ENCODE results near the gene PHTF1.

PHTF1 gene

GRCh38 chr1:113714606-113715269 is 44.5 kb downstream of the PHTF1 start:
- no peak for DNase-seq

- DNase-seq: no peak
Measured at GRCh38 chr1:113701429-113701828, 57.9 kb downstream of the PHTF1 start.

GRCh38 chr1:113694910-113695309 is 64.4 kb downstream of the PHTF1 start:
- DNase-seq: no peak

GRCh38 chr1:113692824-113693431 is 66.4 kb downstream of the PHTF1 start:
- no peak for DNase-seq

- DNase-seq: no peak
Measured at GRCh38 chr1:113692342-113692741, 66.9 kb downstream of the PHTF1 start.

GRCh38 chr1:113691184-113691583 is 68.1 kb downstream of the PHTF1 start:
- DNase-seq: no peak

- no peak for DNase-seq
Measured at GRCh38 chr1:113686891-113687618, 72.2 kb downstream of the PHTF1 start.

- DNase-seq: no peak
Measured at GRCh38 chr1:113684153-113684541, 75.1 kb downstream of the PHTF1 start.

- DNase-seq: no peak
Measured at GRCh38 chr1:113683384-113684152, 75.7 kb downstream of the PHTF1 start.

GRCh38 chr1:113681596-113682337 is 77.5 kb downstream of the PHTF1 start:
- DNase-seq: no peak

GRCh38 chr1:113678159-113678469 is 81.2 kb downstream of the PHTF1 start:
- no peak for DNase-seq

GRCh38 chr1:113677250-113678158 is 81.8 kb downstream of the PHTF1 start:
- DNase-seq: no peak

- no peak for DNase-seq
Measured at GRCh38 chr1:113676524-113676923, 82.8 kb downstream of the PHTF1 start.

GRCh38 chr1:113675302-113675701 is 84.0 kb downstream of the PHTF1 start:
- no peak for DNase-seq

GRCh38 chr1:113674591-113674990 is 84.7 kb downstream of the PHTF1 start:
- DNase-seq: no peak

- DNase-seq: no peak
Measured at GRCh38 chr1:113672491-113672890, 86.8 kb downstream of the PHTF1 start.

- no peak for DNase-seq
Measured at GRCh38 chr1:113670650-113671049, 88.6 kb downstream of the PHTF1 start.

- DNase-seq: no peak
Measured at GRCh38 chr1:113669988-113670387, 89.3 kb downstream of the PHTF1 start.

- no peak for DNase-seq
Measured at GRCh38 chr1:113666126-113666525, 93.2 kb downstream of the PHTF1 start.

- no peak for DNase-seq
Measured at GRCh38 chr1:113665071-113665470, 94.2 kb downstream of the PHTF1 start.

GRCh38 chr1:113663165-113663951 is 95.9 kb downstream of the PHTF1 start:
- no peak for DNase-seq

All from NCI-H187 (cell line).